LNCAP (cell line): ENCODE results near the gene KRTAP10-10.

ENCODE experiments used
- CTCF ChIP-seq: fragments of 450-650 bp; IDR thresholded peaks from 2 replicates; pipeline ENCODE4 v1.5.1; 2017; ENCODE audit warnings: mild to moderate bottlenecking

Gene KRTAP10-10

GRCh38 chr21:44650973-44651675, 14.0 kb downstream of the KRTAP10-10 start:
- no peak for TF ChIP-seq CTCF

GRCh38 chr21:44653123-44653522, 16.0 kb downstream of the KRTAP10-10 start:
- no peak for TF ChIP-seq CTCF

GRCh38 chr21:44653656-44654575, 16.8 kb downstream of the KRTAP10-10 start:
- no peak for TF ChIP-seq CTCF

- TF ChIP-seq CTCF, result no peak
Measured at GRCh38 chr21:44654576-44655175, 17.5 kb downstream of the KRTAP10-10 start, which contains the start of gene KRTAP12-4. KRTAP12-4 (minus strand) TSS chr21:44654659; CDS start chr21:44654614, 45 bp downstream.

GRCh38 chr21:44656868-44657267, 19.7 kb downstream of the KRTAP10-10 start:
- TF ChIP-seq CTCF, result no peak

- TF ChIP-seq CTCF, result no peak
Measured at GRCh38 chr21:44657635-44658540, 20.7 kb downstream of the KRTAP10-10 start, which contains the start of gene KRTAP12-3. KRTAP12-3 (plus strand) TSS chr21:44657932; CDS start chr21:44657980, 48 bp downstream.

- TF ChIP-seq CTCF, result no peak
Measured at GRCh38 chr21:44658541-44658910, 21.4 kb downstream of the KRTAP10-10 start.
